Measurements from ENCODE around the gene LCT. TPM values are rescaled to one million over a fixed set of nuclear protein-coding genes. Genes with fewer than 3 reads are reported as not detected.
A peak's percentile ranks its signal among the peaks of the same experiment; 100 is the strongest.

Gene LCT
- total and polyA plus RNA-seq, 9 of the 15 experiments (the other 6 are each of a cell fraction or from before 2014, with no cell fraction given), result 0.01 to 0.04 (median 0.03) TPM; not detected in 4

DNA sequence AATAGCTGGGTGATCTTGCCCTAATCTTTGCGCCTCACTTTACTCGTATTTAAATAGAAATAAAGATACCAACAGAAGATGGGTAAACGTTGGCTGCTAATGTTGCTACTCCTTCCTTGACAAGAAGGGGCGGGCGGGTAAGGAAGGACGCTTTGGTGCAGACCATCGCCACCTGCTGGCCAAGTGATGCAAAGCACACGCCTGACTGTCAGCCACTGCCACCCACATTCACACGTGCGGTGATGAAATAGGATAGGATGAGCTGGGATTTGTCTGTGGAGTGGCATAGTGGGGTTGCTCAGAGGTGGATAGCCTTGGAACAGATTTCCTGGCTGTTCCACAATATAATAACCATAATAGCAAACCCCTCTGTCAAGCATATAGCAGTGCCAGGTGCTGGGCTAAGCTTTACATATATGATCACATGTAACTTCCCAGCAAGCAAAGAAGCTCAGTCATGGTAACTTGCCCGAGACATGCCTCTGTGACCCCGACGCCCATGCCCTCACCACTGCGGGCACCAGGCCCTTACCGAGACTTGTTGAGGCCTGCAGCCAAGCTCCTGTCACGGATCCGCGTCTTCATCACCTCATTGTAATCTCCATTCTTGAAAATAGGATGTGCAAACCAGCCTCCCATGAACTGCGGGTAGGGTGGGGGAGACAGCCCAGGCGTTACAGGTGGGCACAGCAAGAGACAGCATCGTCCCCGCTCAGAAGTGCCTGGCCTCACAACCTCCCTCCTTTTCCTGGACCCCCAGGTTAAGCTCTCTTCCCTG lies 39.3 kb downstream of the LCT start (continued):
- TF ChIP-seq, protein P1, sequence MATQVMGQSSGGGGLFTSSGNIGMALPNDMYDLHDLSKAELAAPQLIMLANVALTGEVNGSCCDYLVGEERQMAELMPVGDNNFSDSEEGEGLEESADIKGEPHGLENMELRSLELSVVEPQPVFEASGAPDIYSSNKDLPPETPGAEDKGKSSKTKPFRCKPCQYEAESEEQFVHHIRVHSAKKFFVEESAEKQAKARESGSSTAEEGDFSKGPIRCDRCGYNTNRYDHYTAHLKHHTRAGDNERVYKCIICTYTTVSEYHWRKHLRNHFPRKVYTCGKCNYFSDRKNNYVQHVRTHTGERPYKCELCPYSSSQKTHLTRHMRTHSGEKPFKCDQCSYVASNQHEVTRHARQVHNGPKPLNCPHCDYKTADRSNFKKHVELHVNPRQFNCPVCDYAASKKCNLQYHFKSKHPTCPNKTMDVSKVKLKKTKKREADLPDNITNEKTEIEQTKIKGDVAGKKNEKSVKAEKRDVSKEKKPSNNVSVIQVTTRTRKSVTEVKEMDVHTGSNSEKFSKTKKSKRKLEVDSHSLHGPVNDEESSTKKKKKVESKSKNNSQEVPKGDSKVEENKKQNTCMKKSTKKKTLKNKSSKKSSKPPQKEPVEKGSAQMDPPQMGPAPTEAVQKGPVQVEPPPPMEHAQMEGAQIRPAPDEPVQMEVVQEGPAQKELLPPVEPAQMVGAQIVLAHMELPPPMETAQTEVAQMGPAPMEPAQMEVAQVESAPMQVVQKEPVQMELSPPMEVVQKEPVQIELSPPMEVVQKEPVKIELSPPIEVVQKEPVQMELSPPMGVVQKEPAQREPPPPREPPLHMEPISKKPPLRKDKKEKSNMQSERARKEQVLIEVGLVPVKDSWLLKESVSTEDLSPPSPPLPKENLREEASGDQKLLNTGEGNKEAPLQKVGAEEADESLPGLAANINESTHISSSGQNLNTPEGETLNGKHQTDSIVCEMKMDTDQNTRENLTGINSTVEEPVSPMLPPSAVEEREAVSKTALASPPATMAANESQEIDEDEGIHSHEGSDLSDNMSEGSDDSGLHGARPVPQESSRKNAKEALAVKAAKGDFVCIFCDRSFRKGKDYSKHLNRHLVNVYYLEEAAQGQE (IDR thresholded peaks at IDR 0.05; ENCODE audit: borderline replicate concordance), result peak; percentile 44; the same call in 1 of the 2 replicates
- TF ChIP-seq, protein P1 (CRISPR knock-in tag; IDR thresholded peaks at IDR 0.05; ENCODE audit: low read depth), result no peak
- TF ChIP-seq SIN3A (IDR thresholded peaks at IDR 0.05; ENCODE audit: borderline replicate concordance in 2 of 2, control insufficient read depth in 1 of 2, low read depth in 2 of 2, low read length in 2 of 2) (no peak), GATAD2B (IDR thresholded peaks at IDR 0.05; ENCODE audit: borderline replicate concordance) (no peak), NR3C1 (CRISPR knock-in tag; IDR thresholded peaks at IDR 0.05) (no peak), TOE1 (IDR thresholded peaks at IDR 0.05; ENCODE audit: borderline replicate concordance) (no peak), TOE1 (CRISPR knock-in tag; IDR thresholded peaks at IDR 0.05; ENCODE audit: borderline replicate concordance, low read depth) (no peak), BHLHE40 (IDR thresholded peaks at IDR 0.05; ENCODE audit: low read length) (peak; percentile 99), SMAD3 (CRISPR knock-in tag; conservative IDR thresholded peaks at IDR 0.05) (no peak), PCBP2 (IDR thresholded peaks at IDR 0.05; ENCODE audit: low read depth, low read length, poor library complexity, severe bottlenecking) (no peak)

Measured in K562 (cell line).